Measurements from ENCODE around the gene ADAMTS17.

The ADAMTS17 gene

DNA sequence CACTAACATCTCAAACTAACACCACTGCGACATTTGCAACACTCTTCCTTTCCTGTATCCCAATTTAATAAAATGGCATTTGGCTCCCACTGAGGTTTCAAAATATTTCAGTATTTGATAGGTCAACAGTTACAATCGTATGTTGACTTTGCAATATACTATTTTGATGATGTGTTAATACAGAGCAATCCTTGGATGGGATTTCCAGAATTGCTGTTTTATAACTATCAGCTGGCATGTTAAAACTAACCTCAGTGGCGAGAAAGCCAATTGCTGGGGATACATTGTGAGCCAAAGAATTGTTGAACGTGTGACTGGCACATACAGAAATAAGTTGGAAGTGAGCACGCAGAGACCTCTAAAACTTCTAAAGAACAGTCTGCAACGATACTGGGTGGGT lies 382.4 kb downstream of the ADAMTS17 start:
- Histone ChIP-seq H4K20me1 (ENCODE audit: control insufficient read depth, insufficient read depth, low read depth, low read length) (no peaks in the 10 kb centered on the region), H3F3A (ENCODE audit: control insufficient read depth, insufficient read depth) (no peaks in the 10 kb centered on the region), H3K79me2 (ENCODE audit: control insufficient read depth, low read length) (no peaks in the 10 kb centered on the region), H3K4me2 (ENCODE audit: low read length) (no peak overlapping the region), H3K9me2 (replicated peaks; ENCODE audit: control insufficient read depth, low read length) (no peaks in the 10 kb centered on the region), H3K27ac (ENCODE audit: low read depth, low read length) (no peak overlapping the region), H3K4me3 (ENCODE audit: low read length) (no peak overlapping the region), H3K36me3 (ENCODE audit: control insufficient read depth, low read length) (no peaks in the 10 kb centered on the region), H3K4me1 (ENCODE audit: control insufficient read depth, low read length) (no peaks in the 10 kb centered on the region), H3K9me3 (ENCODE audit: control insufficient read depth, insufficient read depth, low read length) (no peaks in the 10 kb centered on the region), H3K27me3 (ENCODE audit: control insufficient read depth, low read length) (no peaks in the 10 kb centered on the region)
- TF ChIP-seq EZH2phosphoT487 (IDR thresholded peaks at IDR 0.05; ENCODE audit: borderline replicate concordance, low read length) (no peak), CTCF (IDR thresholded peaks at IDR 0.05; ENCODE audit: low read depth, low read length, poor library complexity, severe bottlenecking) (no peak)

DNA sequence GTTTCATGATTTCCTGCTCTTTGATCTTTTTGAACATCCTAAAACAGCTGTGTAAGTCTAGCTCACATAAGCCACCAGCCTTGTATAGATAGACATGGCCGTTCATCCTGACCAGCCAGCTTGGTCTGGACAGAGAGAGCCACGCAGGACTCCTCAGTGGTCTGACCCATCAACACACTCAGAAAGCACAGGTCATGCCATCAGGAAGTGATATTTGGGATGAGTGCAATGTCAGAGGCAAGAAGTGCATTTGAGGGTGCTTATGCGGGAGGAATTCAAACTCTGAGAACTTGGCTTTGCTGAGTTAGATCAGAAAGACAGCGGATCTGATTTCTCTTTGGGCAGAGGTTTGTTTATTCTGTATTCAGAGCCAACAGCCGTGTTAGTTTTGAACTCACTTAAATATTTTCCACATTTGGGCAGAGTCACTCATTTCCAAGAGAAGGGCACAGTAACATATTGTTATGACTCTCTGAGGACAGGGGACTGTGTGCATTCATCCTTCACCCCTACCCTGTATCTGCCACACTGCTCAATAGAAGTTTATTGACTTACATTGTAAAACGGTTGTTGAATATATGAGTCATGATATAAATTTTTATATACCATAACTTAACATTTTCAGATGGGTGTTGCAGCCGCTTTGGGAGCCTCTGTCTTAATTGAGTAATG lies 383.2 kb downstream of the ADAMTS17 start:
- H3K27ac ChIP-seq (ENCODE audit: low read depth, low read length) = no peak overlapping the region
- H4K20me1 ChIP-seq (ENCODE audit: control insufficient read depth, insufficient read depth, low read depth, low read length) = no peaks in the 10 kb centered on the region
- H3K27me3 ChIP-seq (ENCODE audit: control insufficient read depth, low read length) = no peaks in the 10 kb centered on the region
- TF ChIP-seq EZH2phosphoT487 (IDR thresholded peaks at IDR 0.05; ENCODE audit: borderline replicate concordance, low read length) (no peak), CTCF (IDR thresholded peaks at IDR 0.05; ENCODE audit: low read depth, low read length, poor library complexity, severe bottlenecking) (no peak)
- H3K4me3 ChIP-seq (ENCODE audit: low read length) = no peak overlapping the region
- H3K79me2 ChIP-seq (ENCODE audit: control insufficient read depth, low read length) = no peaks in the 10 kb centered on the region
- H3K4me1 ChIP-seq (ENCODE audit: control insufficient read depth, low read length) = no peaks in the 10 kb centered on the region
- no peaks in the 10 kb centered on the region for H3K36me3 ChIP-seq (ENCODE audit: control insufficient read depth, low read length)
- H3K4me2 ChIP-seq (ENCODE audit: low read length) = no peak overlapping the region
- H3K9me3 ChIP-seq (ENCODE audit: control insufficient read depth, insufficient read depth, low read length) = no peaks in the 10 kb centered on the region
- no peaks in the 10 kb centered on the region for H3K9me2 ChIP-seq (replicated peaks; ENCODE audit: control insufficient read depth, low read length)
- H3F3A ChIP-seq (ENCODE audit: control insufficient read depth, insufficient read depth) = no peaks in the 10 kb centered on the region

DNA sequence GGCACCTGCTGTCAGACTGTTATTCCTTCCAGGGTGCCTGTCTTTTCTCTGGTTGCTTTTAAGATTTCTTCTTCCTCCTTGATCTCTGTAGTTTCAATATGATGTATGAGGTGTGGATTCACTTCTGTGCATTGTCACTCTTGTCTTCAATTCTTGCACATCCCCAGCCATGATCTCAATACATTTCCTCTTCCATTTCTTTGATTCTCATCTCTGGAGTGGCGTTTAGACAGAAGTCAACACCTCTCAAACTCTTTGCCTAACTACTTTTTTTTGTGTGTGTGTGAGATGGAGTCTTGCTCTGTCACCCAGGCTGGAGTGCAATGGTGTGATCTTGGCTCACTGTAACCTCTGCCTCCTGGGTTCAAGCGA lies 384.1 kb downstream of the ADAMTS17 start:
- H3K4me1 ChIP-seq (ENCODE audit: control insufficient read depth, low read length) = no peaks in the 10 kb centered on the region
- no peaks in the 10 kb centered on the region for H3K36me3 ChIP-seq (ENCODE audit: control insufficient read depth, low read length)
- H3K79me2 ChIP-seq (ENCODE audit: control insufficient read depth, low read length) = no peaks in the 10 kb centered on the region
- H3K9me3 ChIP-seq (ENCODE audit: control insufficient read depth, insufficient read depth, low read length) = no peaks in the 10 kb centered on the region
- no peaks in the 10 kb centered on the region for H3F3A ChIP-seq (ENCODE audit: control insufficient read depth, insufficient read depth)
- no peak overlapping the region for H3K4me3 ChIP-seq (ENCODE audit: low read length)
- H3K9me2 ChIP-seq (replicated peaks; ENCODE audit: control insufficient read depth, low read length) = no peaks in the 10 kb centered on the region
- no peak overlapping the region for H3K4me2 ChIP-seq (ENCODE audit: low read length)
- no peak for TF ChIP-seq CTCF (IDR thresholded peaks at IDR 0.05; ENCODE audit: low read depth, low read length, poor library complexity, severe bottlenecking)
- TF ChIP-seq EZH2phosphoT487 (IDR thresholded peaks at IDR 0.05; ENCODE audit: borderline replicate concordance, low read length) = no peak
- no peak overlapping the region for H3K27ac ChIP-seq (ENCODE audit: low read depth, low read length)
- H4K20me1 ChIP-seq (ENCODE audit: control insufficient read depth, insufficient read depth, low read depth, low read length) = no peaks in the 10 kb centered on the region
- H3K27me3 ChIP-seq (ENCODE audit: control insufficient read depth, low read length) = no peaks in the 10 kb centered on the region

Measured in DOHH2 (cell line).